HepG2 (cell line): ENCODE measurements around the gene ZCCHC3. TPM values are rescaled to one million over a fixed set of nuclear protein-coding genes. Genes with fewer than 3 reads are reported as not detected.

Source experiments
- DPF2 ChIP-seq: sonication (generic); formaldehyde crosslinking; IDR thresholded peaks from 2 replicates; pipeline ENCODE4 v1.4.0; 2020; ENCODE audit warnings: mild to moderate bottlenecking, low read depth, missing genetic modification reagents, borderline replicate concordance
- GATA4 ChIP-seq: sonication (generic); IDR thresholded peaks from 2 replicates; pipeline ENCODE4 v1.6.1; 2016; ENCODE audit warnings: antibody characterized with exemption, low read depth, borderline replicate concordance
- KDM6A ChIP-seq: IDR thresholded peaks from 2 replicates; pipeline ENCODE4 v1.6.1; 2016; ENCODE audit warnings: low read depth
- ONECUT2 ChIP-seq: sonication (generic); formaldehyde crosslinking; IDR thresholded peaks from 2 replicates; pipeline ENCODE4 v1.4.0; 2020; ENCODE audit warnings: missing genetic modification reagents
- REST ChIP-seq, 2 experiments: IDR thresholded peaks; 2 replicates each; pipeline ENCODE4 v1.6.1; 2011 to 2012; ENCODE audit warnings: low read length in 2 of 2, borderline replicate concordance in 1 of 2, low read depth in 1 of 2, mild to moderate bottlenecking in 1 of 2, moderate library complexity in 1 of 2
- SNAPC4 ChIP-seq: sonication (generic); formaldehyde crosslinking; IDR thresholded peaks from 2 replicates; pipeline ENCODE4 v1.4.0; 2020; ENCODE audit warnings: mild to moderate bottlenecking, missing genetic modification reagents
- TARDBP ChIP-seq: sonication (generic); formaldehyde crosslinking; IDR thresholded peaks from 2 replicates; pipeline ENCODE4 v1.8.0; 2022; ENCODE audit warnings: mild to moderate bottlenecking, missing genetic modification reagents
- TBL1XR1 ChIP-seq: fragments of 150-350 bp; IDR thresholded peaks from 2 replicates; pipeline ENCODE4 v1.6.1; 2014; ENCODE audit warnings: borderline replicate concordance, low read length; ENCODE audit not compliant: partially characterized antibody
- TEF ChIP-seq: sonication (generic); formaldehyde crosslinking; IDR thresholded peaks from 2 replicates; pipeline ENCODE4 v1.5.0; 2020; ENCODE audit warnings: missing genetic modification reagents
- ZKSCAN8 ChIP-seq: IDR thresholded peaks from 2 replicates; pipeline ENCODE4 v1.6.1; 2016; ENCODE audit warnings: borderline replicate concordance, missing genetic modification reagents, missing compliant biosample characterization
- ZNF160 ChIP-seq: sonication (generic); formaldehyde crosslinking; IDR thresholded peaks from 2 replicates; pipeline ENCODE4 v1.8.0; 2022; ENCODE audit warnings: mild to moderate bottlenecking, inconsistent platforms, missing genetic modification reagents
- ZNF343 ChIP-seq: sonication (generic); formaldehyde crosslinking; IDR thresholded peaks from 2 replicates; pipeline ENCODE4 v1.4.0; 2020; ENCODE audit warnings: mild to moderate bottlenecking, missing genetic modification reagents
- ZNF383 ChIP-seq: sonication (generic); formaldehyde crosslinking; IDR thresholded peaks from 2 replicates; pipeline ENCODE4 v1.4.0; 2020; ENCODE audit warnings: missing genetic modification reagents, mild to moderate bottlenecking, borderline replicate concordance
- ZNF589 ChIP-seq: sonication (generic); formaldehyde crosslinking; conservative IDR thresholded peaks from 2 replicates; pipeline ENCODE4 v1.8.0; 2022; ENCODE audit warnings: mild to moderate bottlenecking, moderate library complexity, missing genetic modification reagents
- ZNF598 ChIP-seq: sonication (generic); formaldehyde crosslinking; IDR thresholded peaks from 2 replicates; pipeline ENCODE4 v1.5.1; 2020; ENCODE audit warnings: mild to moderate bottlenecking, missing genetic modification reagents, borderline replicate concordance
- ZNF691 ChIP-seq: sonication (generic); formaldehyde crosslinking; IDR thresholded peaks from 2 replicates; pipeline ENCODE4 v1.4.0; 2020; ENCODE audit warnings: missing genetic modification reagents, low read depth, mild to moderate bottlenecking, borderline replicate concordance
- ZNF781 ChIP-seq: sonication (generic); formaldehyde crosslinking; IDR thresholded peaks from 2 replicates; pipeline ENCODE4 v1.5.1; 2020; ENCODE audit warnings: borderline replicate concordance, mild to moderate bottlenecking, missing genetic modification reagents; ENCODE audit errors: not compliant biosample characterization
- polyA plus RNA-seq, 8 experiments: library from polyadenylated mRNA; depleted of rRNA in 3 of 8; stranded (reverse) in 7 of 8; unstranded in 1 of 8; fragments of >200 nt; fragmentation: Illumina TruSeq in 4 of 8; extraction: Trizol in 4 of 8; gene quantifications; 2 replicates each; pipeline versions ENCODE4 v1.2.1 to v1.2.3, GENCODE V29; 2011 to 2016; ENCODE audit warnings: low read depth in 4 of 8, missing spikeins in 1 of 8, mixed read lengths in 1 of 8; ENCODE audit not compliant: insufficient read depth in 1 of 8
- total RNA-seq, 5 experiments: library from RNA; depleted of rRNA; stranded (reverse); fragments of >200 nt; fragmentation: Illumina TruSeq; extraction: Trizol; gene quantifications; 2 replicates each; pipeline ENCODE4 v1.2.3, GENCODE V29; 2016; ENCODE audit warnings: low read depth in 1 of 5

ZCCHC3 gene
- total and polyA plus RNA-seq, 2 of the 13 experiments (the other 11 are each of a cell fraction or from before 2014, with no cell fraction given) = 46.6 to 63.0 TPM

- TF ChIP-seq ZNF691 (peak; percentile 96; the same call in 1 of the 2 replicates), ZNF343 (CRISPR knock-in tag) (peak; percentile 97), TBL1XR1 (peak; percentile 15), TARDBP (peak; percentile 77), ZNF589 (CRISPR knock-in tag) (peak; percentile 90; the same call in 1 of the 2 replicates), TEF (CRISPR knock-in tag) (peak; percentile 79; the same call in 1 of the 2 replicates), KDM6A (CRISPR knock-in tag) (no peak), SNAPC4 (CRISPR knock-in tag) (peak; percentile 72; the same call in 1 of the 2 replicates), GATA4 (no peak), DPF2 (peak; percentile 70), ONECUT2 (CRISPR knock-in tag) (peak; percentile 78), ZNF598 (CRISPR knock-in tag) (0 out of 2 replicates have a peak, but pooled peaks have one; percentile 67), ZNF383 (CRISPR knock-in tag) (no peak), REST (IDR thresholded peaks at IDR 0.05; ENCODE audit: borderline replicate concordance in 1 of 2, low read depth in 1 of 2, low read length in 2 of 2) (peak in 1 of 2 experiments; percentile 55; a peak in 1 of 4 replicates), ZNF781 (peak; percentile 93), ZKSCAN8 (CRISPR knock-in tag) (peak; percentile 41; the same call in 1 of the 2 replicates), ZNF160 (CRISPR knock-in tag) (peak; percentile 79; the same call in 1 of the 2 replicates)
Measured at GRCh38 chr20:266596-267562, 30.5 kb upstream of the ZCCHC3 start (continued).
